Thyroid gland (tissue), 4 donors: Measurements from ENCODE around the gene EFCAB6. TPM values are rescaled to one million over a fixed set of nuclear protein-coding genes. Genes with fewer than 3 reads are reported as not detected.

Experiments used
- DNase-seq, 2 donors: peaks; one replicate each; pipeline ENCODE4 v3.0.0-alpha.2; 2019
- H3K27ac ChIP-seq, 3 donors: fragments of 200-600 bp; sonication (generic); 1 replicate in 2 of 3; 2 replicates in 1 of 3; pipeline ENCODE4 v1.5.1; 2016 to 2019; ENCODE audit warnings: mild to moderate bottlenecking in 1 of 3, moderate library complexity in 1 of 3
- H3K27me3 ChIP-seq: fragments of 200-600 bp; sonication (generic); one replicate; pipeline ENCODE4 v1.5.1; 2019
- H3K36me3 ChIP-seq, 2 donors: fragments of 200-600 bp; sonication (generic); one replicate each; pipeline ENCODE4 v1.5.1; 2016 to 2019
- H3K4me1 ChIP-seq, 2 donors: fragments of 200-600 bp; sonication (generic); one replicate each; pipeline ENCODE4 v1.5.1; 2017 to 2019
- H3K4me3 ChIP-seq, 3 donors: fragments of 200-600 bp; sonication (generic); replicated peaks in 1 of 3; 1 replicate in 2 of 3; 2 replicates in 1 of 3; pipeline ENCODE4 v1.5.1; 2016; ENCODE audit warnings: mild to moderate bottlenecking in 1 of 3
- H3K9me3 ChIP-seq: fragments of 200-600 bp; sonication (generic); one replicate; pipeline ENCODE4 v1.5.1; 2017
- CTCF ChIP-seq, 6 experiments: fragments of 200-600 bp in 3 of 6; fragments of 450-650 bp in 3 of 6; sonication (generic) in 3 of 6; IDR thresholded peaks; one replicate each; pipeline ENCODE4 v1.5.1; 2016 to 2019; ENCODE audit warnings: antibody characterized with exemption in 6 of 6, mild to moderate bottlenecking in 2 of 6, inconsistent platforms in 1 of 6, moderate library complexity in 1 of 6
- POLR2A ChIP-seq, 2 donors: fragments of 450-650 bp; IDR thresholded peaks; one replicate each; pipeline ENCODE4 v1.6.1; 2017; ENCODE audit warnings: antibody characterized with exemption in 2 of 2, mild to moderate bottlenecking in 2 of 2, moderate library complexity in 1 of 2
- WGBS, 2 donors: methylation state at CpG; one replicate each; pipeline ENCODE4 v1.1.5; 2017; 5-methylcytosine and 5-hydroxymethylcytosine counted together
- intact Hi-C: fragments of 100-400 bp; cut with DNase I; formaldehyde crosslinking; loops from one replicate; pipeline ENCODE4 v1.15.1; 2023
- total RNA-seq, 4 donors: library from RNA; depleted of rRNA; stranded (reverse); fragments of >200 nt; gene quantifications; one replicate each; pipeline ENCODE4 v1.2.3, GENCODE V29; 2016

Gene EFCAB6
- total RNA-seq, 4 donors from 2014 or later = 10.9 to 26.1 (median 14.1) TPM

- Histone ChIP-seq H3K27me3 (no peaks in the 10 kb centered on the region), H3K9me3 (no peaks in the 10 kb centered on the region), H3K36me3 (no peaks in the 10 kb centered on the region), H3K27ac (no peak overlapping the region), H3K4me1 (no peaks in the 10 kb centered on the region), H3K4me3 (no peak overlapping the region)
- no peak for DNase-seq
- WGBS, 2 donors = 85 to 91% methylated on average over 17 of the region's 17 CpGs
- intact Hi-C loops = no loop called here
- TF ChIP-seq POLR2A (IDR thresholded peaks at IDR 0.05) (no peak), CTCF (IDR thresholded peaks at IDR 0.05) (no peak)
Measured at GRCh38 chr22:43823911-43824665, 12.0 kb upstream of the EFCAB6 start.

- no peaks in the 10 kb centered on the region for H3K4me1 ChIP-seq
- no peaks in the 10 kb centered on the region for H3K36me3 ChIP-seq
- 68 to 87% methylated on average over 12 to 13 of the region's 13 CpGs for WGBS, 2 donors
- intact Hi-C loops = no loop called here
- H3K4me3 ChIP-seq = no peak overlapping the region
- DNase-seq = no peak
- no peak overlapping the region for H3K27ac ChIP-seq
- no peak for TF ChIP-seq POLR2A (IDR thresholded peaks at IDR 0.05)
- TF ChIP-seq CTCF (IDR thresholded peaks at IDR 0.05) = no peak
- H3K9me3 ChIP-seq = no peaks in the 10 kb centered on the region
- H3K27me3 ChIP-seq = no peaks in the 10 kb centered on the region
Measured at GRCh38 chr22:43823353-43823908, 11.3 kb upstream of the EFCAB6 start.

- H3K27ac ChIP-seq = no peak overlapping the region
- intact Hi-C loops = no loop called here
- DNase-seq = no peak
- TF ChIP-seq CTCF (IDR thresholded peaks at IDR 0.05) (no peak), POLR2A (IDR thresholded peaks at IDR 0.05) (no peak)
- H3K27me3 ChIP-seq = no peaks in the 10 kb centered on the region
- no peaks in the 10 kb centered on the region for H3K4me1 ChIP-seq
- H3K9me3 ChIP-seq = no peaks in the 10 kb centered on the region
- H3K36me3 ChIP-seq = no peaks in the 10 kb centered on the region
- WGBS, 2 donors = 68 to 71% methylated on average over 20 to 21 of the region's 22 CpGs
- no peak overlapping the region for H3K4me3 ChIP-seq
Measured at GRCh38 chr22:43821606-43822425, 9.7 kb upstream of the EFCAB6 start.

GRCh38 chr22:43820651-43821305 lies 8.7 kb upstream of the EFCAB6 start:
- Histone ChIP-seq H3K36me3 (no peaks in the 10 kb centered on the region), H3K4me3 (no peak overlapping the region), H3K4me1 (no peaks in the 10 kb centered on the region), H3K27me3 (no peaks in the 10 kb centered on the region), H3K27ac (no peak overlapping the region), H3K9me3 (no peaks in the 10 kb centered on the region)
- DNase-seq = no peak
- intact Hi-C loops = no loop called here
- 64 to 69% methylated on average over 18 of the region's 18 CpGs for WGBS, 2 donors
- TF ChIP-seq CTCF (IDR thresholded peaks at IDR 0.05) = no peak
- TF ChIP-seq POLR2A (IDR thresholded peaks at IDR 0.05) = no peak
